ENCODE results near the gene CUTC.

GRCh38 chr10:99788598-99789256 is 56.7 kb downstream of the CUTC start:
- TF ChIP-seq CTCF (IDR thresholded peaks at IDR 0.05) (no peak), FOXM1 (IDR thresholded peaks at IDR 0.05; ENCODE audit: low read depth) (no peak)

Data from SK-N-SH (cell line).